Colonic mucosa (tissue), 4 donors: ENCODE measurements around the gene PIP5K1C. TPM values are rescaled to one million over a fixed set of nuclear protein-coding genes. Genes with fewer than 3 reads are reported as not detected.

Experiments used
- DNase-seq: peaks from one replicate; pipeline ENCODE4 v3.0.0-alpha.2; 2020
- H3K27ac ChIP-seq: fragments of 200-600 bp; one replicate; pipeline ENCODE4 v1.8.0; 2021
- H3K27me3 ChIP-seq: fragments of 200-600 bp; one replicate; pipeline ENCODE4 v1.8.0; 2021
- H3K36me3 ChIP-seq: fragments of 200-600 bp; one replicate; pipeline ENCODE4 v1.8.0; 2021
- H3K4me1 ChIP-seq: fragments of 200-600 bp; one replicate; pipeline ENCODE4 v1.8.0; 2021; ENCODE audit warnings: mild to moderate bottlenecking
- H3K4me3 ChIP-seq: fragments of 200-600 bp; one replicate; pipeline ENCODE4 v1.8.0; 2021
- H3K9ac ChIP-seq, 2 donors: one replicate each; pipeline ENCODE4 v1.7.0; 2013; ENCODE audit warnings: control low read depth in 2 of 2, low read depth in 2 of 2, low read length in 2 of 2
- H3K9me3 ChIP-seq: fragments of 200-600 bp; one replicate; pipeline ENCODE4 v1.8.0; 2021
- intact Hi-C: fragments of 100-400 bp; cut with DNase I; formaldehyde crosslinking; loops from one replicate; pipeline ENCODE4 v1.14.1; 2022
- total RNA-seq, 2 donors: library from RNA; stranded (reverse); fragmentation: NEBNext Ultra II Directional in 1 of 2; extraction: Animal tissue kit (Norgen Biotek cat#: 25700) in 1 of 2; gene quantifications; one replicate each; pipeline ENCODE4 v1.2.1, GENCODE V29; 2021
- TF ChIP-seq, protein P1 (sequence below): fragments of 200-600 bp; IDR thresholded peaks from one replicate; pipeline ENCODE4 v1.8.0; 2022; ENCODE audit warnings: antibody characterized with exemption, mild to moderate bottlenecking
- donor health status: healthy.
- donor health status: DM: no; HTN: no; CAD: no.
- donor health status: DM: no; HTN: no; CAD: no.

The PIP5K1C gene
- total RNA-seq, 2 donors from 2014 or later = 22.8 to 31.2 TPM

DNA sequence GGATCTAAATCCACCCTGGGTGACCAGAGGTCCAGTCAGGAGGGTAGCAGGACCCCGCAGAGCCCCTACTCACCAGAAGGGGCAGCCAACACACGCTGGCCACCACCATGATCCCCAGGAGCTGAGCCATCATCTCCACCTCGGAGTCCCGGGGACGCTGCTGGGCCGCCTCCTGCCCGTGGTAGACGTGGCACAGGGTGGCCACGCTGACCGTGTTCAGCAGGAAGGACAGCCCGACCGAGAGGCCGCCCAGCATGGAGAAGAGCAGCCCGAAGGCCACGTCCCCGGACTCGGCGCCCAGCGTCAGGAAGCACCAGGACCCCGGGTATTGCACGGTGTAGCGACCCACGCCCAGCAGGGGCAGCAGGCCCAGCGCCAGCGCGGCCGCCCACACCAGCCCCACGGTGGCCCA is 100.5 kb downstream of the PIP5K1C start:
- Histone ChIP-seq H3K4me3 (no peak overlapping the region), H3K36me3 (no peaks in the 10 kb centered on the region), H3K9me3 (no peaks in the 10 kb centered on the region), H3K4me1 (no peaks in the 10 kb centered on the region), H3K27me3 (no peaks in the 10 kb centered on the region), H3K27ac (no peak overlapping the region), H3K9ac (no peak overlapping the region)
- TF ChIP-seq, protein P1, sequence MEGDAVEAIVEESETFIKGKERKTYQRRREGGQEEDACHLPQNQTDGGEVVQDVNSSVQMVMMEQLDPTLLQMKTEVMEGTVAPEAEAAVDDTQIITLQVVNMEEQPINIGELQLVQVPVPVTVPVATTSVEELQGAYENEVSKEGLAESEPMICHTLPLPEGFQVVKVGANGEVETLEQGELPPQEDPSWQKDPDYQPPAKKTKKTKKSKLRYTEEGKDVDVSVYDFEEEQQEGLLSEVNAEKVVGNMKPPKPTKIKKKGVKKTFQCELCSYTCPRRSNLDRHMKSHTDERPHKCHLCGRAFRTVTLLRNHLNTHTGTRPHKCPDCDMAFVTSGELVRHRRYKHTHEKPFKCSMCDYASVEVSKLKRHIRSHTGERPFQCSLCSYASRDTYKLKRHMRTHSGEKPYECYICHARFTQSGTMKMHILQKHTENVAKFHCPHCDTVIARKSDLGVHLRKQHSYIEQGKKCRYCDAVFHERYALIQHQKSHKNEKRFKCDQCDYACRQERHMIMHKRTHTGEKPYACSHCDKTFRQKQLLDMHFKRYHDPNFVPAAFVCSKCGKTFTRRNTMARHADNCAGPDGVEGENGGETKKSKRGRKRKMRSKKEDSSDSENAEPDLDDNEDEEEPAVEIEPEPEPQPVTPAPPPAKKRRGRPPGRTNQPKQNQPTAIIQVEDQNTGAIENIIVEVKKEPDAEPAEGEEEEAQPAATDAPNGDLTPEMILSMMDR = no peak
- intact Hi-C loops = no loop called here
- no peak for DNase-seq

DNA sequence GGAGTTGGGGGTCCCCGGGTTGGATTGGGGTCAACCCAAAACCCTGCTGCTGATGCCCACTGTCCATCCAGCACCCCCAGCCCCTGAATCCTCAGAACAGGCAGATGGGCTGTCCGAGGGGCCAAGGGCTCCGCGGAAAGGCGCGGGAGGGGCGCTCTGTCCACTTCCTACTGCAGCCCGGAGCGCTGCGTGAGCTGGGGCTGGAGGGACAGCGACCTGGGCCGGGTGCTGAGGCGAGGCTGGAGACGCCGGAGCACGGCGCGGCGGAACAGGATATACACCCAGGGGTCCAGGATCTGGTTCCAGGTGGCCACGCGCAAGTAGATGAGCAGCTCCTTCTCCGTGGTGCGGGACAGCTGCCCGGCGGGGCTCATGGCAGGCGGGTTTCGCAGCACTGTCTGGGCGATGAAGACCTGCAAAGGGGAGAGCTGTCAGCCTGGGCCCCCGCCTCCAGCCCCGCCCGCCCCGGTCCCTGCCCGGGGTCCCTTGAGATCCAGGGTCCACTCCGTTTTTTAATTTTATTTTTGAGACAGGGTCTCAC is 104.7 kb downstream of the PIP5K1C start:
- H3K4me1 ChIP-seq = no peaks in the 10 kb centered on the region
- H3K9me3 ChIP-seq = no peaks in the 10 kb centered on the region
- no peak overlapping the region for H3K4me3 ChIP-seq
- H3K9ac ChIP-seq = no peak overlapping the region
- H3K27me3 ChIP-seq = no peaks in the 10 kb centered on the region
- TF ChIP-seq, protein P1 = no peak
- intact Hi-C loops = no loop called here
- DNase-seq = no peak
- no peaks in the 10 kb centered on the region for H3K36me3 ChIP-seq
- no peak overlapping the region for H3K27ac ChIP-seq

DNA sequence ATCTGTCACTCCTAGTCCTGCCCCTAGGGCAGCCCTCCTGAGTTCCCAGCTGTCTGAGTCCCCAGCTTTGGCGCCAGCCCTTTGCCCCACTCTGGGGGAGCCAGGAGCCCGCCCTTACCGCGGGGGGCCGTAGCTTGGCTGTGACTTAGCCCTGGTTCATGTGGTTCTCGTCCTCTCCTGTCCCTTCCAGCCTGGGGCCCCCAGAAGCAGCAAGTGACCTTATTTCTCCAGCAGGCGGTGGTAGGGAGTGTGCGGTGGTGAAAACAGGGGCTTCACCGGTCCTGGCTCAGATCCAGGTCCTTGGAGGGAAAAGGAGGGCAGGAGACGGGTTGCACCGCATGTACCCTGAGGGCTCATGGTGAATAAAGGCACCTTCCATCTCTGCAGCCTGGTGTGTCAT is 107.1 kb downstream of the PIP5K1C start:
- Histone ChIP-seq H3K9ac (no peak overlapping the region), H3K27me3 (no peaks in the 10 kb centered on the region), H3K27ac (no peak overlapping the region), H3K4me3 (no peak overlapping the region), H3K36me3 (no peaks in the 10 kb centered on the region), H3K9me3 (no peaks in the 10 kb centered on the region), H3K4me1 (no peaks in the 10 kb centered on the region)
- TF ChIP-seq, protein P1 = no peak
- DNase-seq = no peak
- intact Hi-C loops = no loop called here

DNA sequence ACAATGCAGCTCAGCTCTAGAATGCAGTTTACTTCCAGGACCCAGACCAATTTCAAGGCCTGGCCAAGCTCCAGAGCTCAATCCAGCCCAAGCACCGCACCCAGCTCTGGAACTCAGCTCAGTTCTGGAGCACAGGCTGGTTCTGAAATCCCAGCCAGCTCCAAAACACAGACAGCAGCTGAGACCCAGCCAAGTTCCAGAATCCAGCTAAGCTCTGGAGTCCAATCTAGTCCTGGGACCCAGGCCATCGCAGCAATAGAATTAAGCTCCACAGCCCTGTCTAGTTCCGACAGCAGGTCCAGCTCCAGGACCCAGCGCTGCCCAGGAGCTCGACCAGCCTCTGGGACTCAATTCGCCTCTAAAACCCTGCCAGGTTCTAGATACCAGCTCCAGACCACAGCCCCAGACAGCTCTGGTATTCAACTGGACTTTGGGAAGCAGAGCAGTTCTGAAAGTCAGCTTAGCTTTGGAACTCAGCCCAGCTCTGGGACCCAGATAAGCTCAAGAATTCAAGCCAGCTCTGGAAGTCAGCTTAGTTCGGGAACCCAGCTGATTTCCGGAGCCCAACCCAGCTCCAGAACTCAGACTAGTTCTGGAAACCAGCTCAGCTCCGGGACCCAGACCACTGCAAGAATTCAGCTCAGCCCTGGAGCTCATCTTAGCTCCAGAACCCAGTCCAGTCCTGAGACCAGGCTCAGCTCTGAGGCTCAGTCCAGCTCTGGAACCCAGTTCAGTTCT is 108.2 kb downstream of the PIP5K1C start:
- H3K9me3 ChIP-seq = no peaks in the 10 kb centered on the region
- no peaks in the 10 kb centered on the region for H3K4me1 ChIP-seq
- no peak overlapping the region for H3K9ac ChIP-seq
- no peak overlapping the region for H3K27ac ChIP-seq
- intact Hi-C loops = no loop called here
- no peak for DNase-seq
- H3K4me3 ChIP-seq = no peak overlapping the region
- H3K27me3 ChIP-seq = no peaks in the 10 kb centered on the region
- TF ChIP-seq, protein P1 = no peak
- H3K36me3 ChIP-seq = no peaks in the 10 kb centered on the region

DNA sequence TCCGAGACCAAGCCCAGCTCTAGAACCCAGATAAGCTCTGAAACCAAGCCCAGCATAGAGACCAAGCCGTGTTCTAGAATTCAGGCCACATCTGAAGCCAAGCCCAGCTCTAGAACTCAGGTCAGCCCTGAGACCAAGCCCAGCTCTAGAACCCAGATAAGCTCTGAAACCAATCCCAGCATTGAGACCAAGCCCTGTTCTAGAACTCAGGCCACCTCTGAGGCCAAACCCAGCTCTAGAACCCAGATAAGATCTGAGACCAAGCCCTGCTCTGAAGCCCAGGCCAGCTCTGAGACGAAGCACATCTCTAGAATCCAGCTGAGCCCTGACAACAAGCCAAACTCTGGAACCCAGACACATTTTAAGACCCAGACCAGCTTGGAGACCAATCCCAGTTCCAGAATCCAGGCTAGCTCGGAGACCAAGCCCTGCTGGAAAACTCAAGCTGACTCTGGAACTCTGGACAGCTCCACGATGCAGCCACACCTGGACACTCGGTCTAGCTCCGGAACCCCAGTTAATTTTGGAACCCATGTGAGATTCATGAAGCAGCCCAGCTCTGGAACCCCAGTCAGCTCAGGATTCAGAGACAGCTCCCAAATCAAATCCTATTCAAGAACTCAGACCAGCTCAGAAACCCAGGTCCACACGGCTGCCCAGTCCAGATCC is 109.1 kb downstream of the PIP5K1C start:
- no peaks in the 10 kb centered on the region for H3K4me1 ChIP-seq
- no peak overlapping the region for H3K9ac ChIP-seq
- no peaks in the 10 kb centered on the region for H3K9me3 ChIP-seq
- TF ChIP-seq, protein P1 = no peak
- no peak for DNase-seq
- no peak overlapping the region for H3K27ac ChIP-seq
- intact Hi-C loops = no loop called here
- no peak overlapping the region for H3K4me3 ChIP-seq
- H3K27me3 ChIP-seq = no peaks in the 10 kb centered on the region
- no peaks in the 10 kb centered on the region for H3K36me3 ChIP-seq
